ENCODE results near the gene SP8. TPM values are rescaled to one million over a fixed set of nuclear protein-coding genes. Genes with fewer than 3 reads are reported as not detected.

The SP8 gene
- total and polyA plus RNA-seq, 9 of the 15 experiments (the other 6 are each of a cell fraction or from before 2014, with no cell fraction given) = 0.04 to 1.2 (median 0.19) TPM

DNA sequence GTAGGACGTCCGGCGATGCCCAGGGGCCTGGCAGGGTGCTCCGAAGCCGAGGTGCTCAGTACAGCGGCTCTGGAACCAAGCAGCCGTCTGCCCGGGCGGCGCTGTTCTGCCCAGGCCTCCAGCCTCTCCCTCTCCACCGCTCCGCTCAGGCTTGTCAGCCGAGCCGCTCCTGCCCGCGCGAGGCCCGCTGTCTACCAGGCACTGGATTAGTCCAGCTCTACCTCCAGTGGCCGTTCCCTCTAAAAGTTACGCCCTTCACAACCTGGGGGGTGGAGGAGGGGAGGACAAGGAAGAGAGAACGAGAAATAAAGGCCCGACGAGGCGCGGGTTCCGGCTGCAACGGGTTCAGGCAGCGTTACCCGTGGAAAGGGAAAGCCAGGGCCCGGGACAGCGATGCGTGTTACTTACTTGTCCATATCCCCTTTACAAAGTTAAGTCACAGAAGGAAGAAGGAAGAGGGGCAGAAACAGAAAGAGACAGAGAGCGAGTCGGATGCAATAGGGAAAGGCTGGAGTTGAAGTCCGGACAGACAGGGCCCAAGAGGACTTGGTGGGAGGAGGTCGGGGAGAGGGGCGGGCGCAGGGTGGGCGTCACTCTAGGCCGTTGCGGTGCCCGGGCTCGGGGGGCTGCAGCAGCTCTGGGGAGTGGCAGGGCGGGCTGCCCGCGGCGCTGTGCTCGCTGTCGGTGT, 2.8 kb downstream of the SP8 start (continued):
- TF ChIP-seq, protein P1, sequence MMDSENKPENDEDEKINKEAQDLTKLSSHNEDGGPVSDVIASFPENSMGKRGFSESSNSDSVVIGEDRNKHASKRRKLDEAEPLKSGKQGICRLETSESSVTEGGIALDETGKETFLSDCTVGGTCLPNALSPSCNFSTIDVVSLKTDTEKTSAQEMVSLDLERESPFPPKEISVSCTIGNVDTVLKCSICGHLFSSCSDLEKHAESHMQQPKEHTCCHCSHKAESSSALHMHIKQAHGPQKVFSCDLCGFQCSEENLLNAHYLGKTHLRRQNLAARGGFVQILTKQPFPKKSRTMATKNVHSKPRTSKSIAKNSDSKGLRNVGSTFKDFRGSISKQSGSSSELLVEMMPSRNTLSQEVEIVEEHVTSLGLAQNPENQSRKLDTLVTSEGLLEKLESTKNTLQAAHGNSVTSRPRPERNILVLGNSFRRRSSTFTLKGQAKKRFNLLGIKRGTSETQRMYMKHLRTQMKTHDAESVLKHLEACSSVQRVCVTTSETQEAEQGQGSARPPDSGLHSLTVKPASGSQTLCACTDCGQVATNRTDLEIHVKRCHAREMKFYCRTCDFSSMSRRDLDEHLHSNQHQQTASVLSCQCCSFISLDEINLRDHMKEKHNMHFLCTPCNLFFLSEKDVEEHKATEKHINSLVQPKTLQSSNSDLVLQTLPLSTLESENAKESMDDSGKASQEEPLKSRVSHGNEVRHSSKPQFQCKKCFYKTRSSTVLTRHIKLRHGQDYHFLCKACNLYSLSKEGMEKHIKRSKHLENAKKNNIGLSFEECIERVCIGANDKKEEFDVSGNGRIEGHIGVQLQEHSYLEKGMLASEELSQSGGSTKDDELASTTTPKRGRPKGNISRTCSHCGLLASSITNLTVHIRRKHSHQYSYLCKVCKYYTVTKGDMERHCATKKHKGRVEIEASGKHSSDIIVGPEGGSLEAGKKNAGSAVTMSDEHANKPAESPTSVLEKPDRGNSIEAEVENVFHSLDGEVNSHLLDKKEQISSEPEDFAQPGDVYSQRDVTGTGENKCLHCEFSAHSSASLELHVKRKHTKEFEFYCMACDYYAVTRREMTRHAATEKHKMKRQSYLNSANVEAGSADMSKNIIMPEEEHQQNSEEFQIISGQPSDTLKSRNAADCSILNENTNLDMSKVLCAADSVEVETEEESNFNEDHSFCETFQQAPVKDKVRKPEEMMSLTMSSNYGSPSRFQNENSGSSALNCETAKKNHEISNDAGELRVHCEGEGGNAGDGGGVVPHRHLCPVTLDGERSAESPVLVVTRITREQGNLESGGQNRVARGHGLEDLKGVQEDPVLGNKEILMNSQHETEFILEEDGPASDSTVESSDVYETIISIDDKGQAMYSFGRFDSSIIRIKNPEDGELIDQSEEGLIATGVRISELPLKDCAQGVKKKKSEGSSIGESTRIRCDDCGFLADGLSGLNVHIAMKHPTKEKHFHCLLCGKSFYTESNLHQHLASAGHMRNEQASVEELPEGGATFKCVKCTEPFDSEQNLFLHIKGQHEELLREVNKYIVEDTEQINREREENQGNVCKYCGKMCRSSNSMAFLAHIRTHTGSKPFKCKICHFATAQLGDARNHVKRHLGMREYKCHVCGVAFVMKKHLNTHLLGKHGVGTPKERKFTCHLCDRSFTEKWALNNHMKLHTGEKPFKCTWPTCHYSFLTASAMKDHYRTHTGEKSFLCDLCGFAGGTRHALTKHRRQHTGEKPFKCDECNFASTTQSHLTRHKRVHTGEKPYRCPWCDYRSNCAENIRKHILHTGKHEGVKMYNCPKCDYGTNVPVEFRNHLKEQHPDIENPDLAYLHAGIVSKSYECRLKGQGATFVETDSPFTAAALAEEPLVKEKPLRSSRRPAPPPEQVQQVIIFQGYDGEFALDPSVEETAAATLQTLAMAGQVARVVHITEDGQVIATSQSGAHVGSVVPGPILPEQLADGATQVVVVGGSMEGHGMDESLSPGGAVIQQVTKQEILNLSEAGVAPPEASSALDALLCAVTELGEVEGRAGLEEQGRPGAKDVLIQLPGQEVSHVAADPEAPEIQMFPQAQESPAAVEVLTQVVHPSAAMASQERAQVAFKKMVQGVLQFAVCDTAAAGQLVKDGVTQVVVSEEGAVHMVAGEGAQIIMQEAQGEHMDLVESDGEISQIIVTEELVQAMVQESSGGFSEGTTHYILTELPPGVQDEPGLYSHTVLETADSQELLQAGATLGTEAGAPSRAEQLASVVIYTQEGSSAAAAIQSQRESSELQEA (IDR thresholded peaks at IDR 0.05; ENCODE audit: low read depth) = no peak
- no peak for TF ChIP-seq FOXK1 (CRISPR knock-in tag; IDR thresholded peaks at IDR 0.05; ENCODE audit: borderline replicate concordance)
- no peak for TF ChIP-seq ZNF316 (IDR thresholded peaks at IDR 0.05)
- TF ChIP-seq ARNT (IDR thresholded peaks at IDR 0.05) = no peak
- TF ChIP-seq KLF16 (IDR thresholded peaks at IDR 0.05) = no peak
- no peak for TF ChIP-seq MTF1 (CRISPR knock-in tag; IDR thresholded peaks at IDR 0.05; ENCODE audit: borderline replicate concordance)
- TF ChIP-seq SIN3A (IDR thresholded peaks at IDR 0.05; ENCODE audit: borderline replicate concordance in 2 of 2, control insufficient read depth in 1 of 2, low read depth in 2 of 2, low read length in 2 of 2) = no peak
- TF ChIP-seq EWSR1 (IDR thresholded peaks at IDR 0.05; ENCODE audit: borderline replicate concordance, low read depth, partially characterized antibody) = no peak
- no peak for TF ChIP-seq ZFPM2 (CRISPR knock-in tag; IDR thresholded peaks at IDR 0.05)
